ENCODE results near the gene NRL. TPM values are rescaled to one million over a fixed set of nuclear protein-coding genes. Genes with fewer than 3 reads are reported as not detected.

Gene NRL
- total RNA-seq, 1 experiment from 2014 or later: 2.3 TPM

DNA sequence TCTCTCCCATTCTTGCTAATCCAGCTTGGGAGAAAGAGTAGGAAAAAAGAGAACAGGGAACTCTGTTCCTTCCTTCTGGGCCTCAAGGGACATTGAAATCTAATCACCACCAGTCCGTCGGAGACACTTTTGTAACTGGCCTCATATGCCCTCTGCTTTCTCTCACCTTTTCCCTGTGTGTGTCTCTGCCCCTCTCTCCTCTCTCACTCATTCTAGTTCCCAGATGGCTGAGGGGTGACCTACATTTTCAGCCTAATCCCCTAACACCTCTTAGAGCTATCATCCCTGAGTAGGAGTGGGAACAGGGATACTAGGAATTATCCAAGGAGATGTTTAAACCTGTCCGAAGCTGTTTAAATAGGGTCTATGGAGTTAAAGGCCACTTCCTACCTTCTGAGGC lies 29.5 kb downstream of the NRL start:
- no peak for DNase-seq
- H3K36me3 ChIP-seq (ENCODE audit: low read depth): no peaks in the 10 kb centered on the region
- H3K27me3 ChIP-seq (ENCODE audit: insufficient read depth, low read depth): no peaks in the 10 kb centered on the region
- H3K4me2 ChIP-seq: no peak overlapping the region
- no TSS peak for BruUV-seq (replicated peaks)
- ChIA-PET CTCF (no interaction called here), POLR2A (ENCODE audit: unreplicated experiment) (no interaction called here)
- H3K79me2 ChIP-seq (ENCODE audit: low read depth): no peaks in the 10 kb centered on the region
- no peaks in the 10 kb centered on the region for H3K9me2 ChIP-seq (ENCODE audit: insufficient read depth)
- H3K4me1 ChIP-seq (replicated peaks; ENCODE audit: insufficient read depth): peaks cover 10% of the 10 kb centered on the region; the same call in 1 of the 2 replicates
- intact Hi-C loops (cut with micrococcal nuclease; ENCODE audit: unreplicated experiment): no loop called here
- H2AFZ ChIP-seq: no peak overlapping the region
- no peak overlapping the region for H3K27ac ChIP-seq
- H3F3A ChIP-seq (ENCODE audit: insufficient read depth, low read depth): no peaks in the 10 kb centered on the region
- no peaks in the 10 kb centered on the region for H3K9me3 ChIP-seq (ENCODE audit: insufficient read depth, low read depth)
- TF ChIP-seq CTCF (conservative IDR thresholded peaks at IDR 0.05) (no peak), EZH2 (IDR thresholded peaks at IDR 0.05; ENCODE audit: low read depth) (no peak)
- no peak overlapping the region for H3K4me3 ChIP-seq
- H4K20me1 ChIP-seq (ENCODE audit: insufficient read depth): no peaks in the 10 kb centered on the region

GRCh38 chr14:24084440-24084839 lies 30.3 kb downstream of the NRL start:
- CTCF ChIA-PET: no interaction called here

DNA sequence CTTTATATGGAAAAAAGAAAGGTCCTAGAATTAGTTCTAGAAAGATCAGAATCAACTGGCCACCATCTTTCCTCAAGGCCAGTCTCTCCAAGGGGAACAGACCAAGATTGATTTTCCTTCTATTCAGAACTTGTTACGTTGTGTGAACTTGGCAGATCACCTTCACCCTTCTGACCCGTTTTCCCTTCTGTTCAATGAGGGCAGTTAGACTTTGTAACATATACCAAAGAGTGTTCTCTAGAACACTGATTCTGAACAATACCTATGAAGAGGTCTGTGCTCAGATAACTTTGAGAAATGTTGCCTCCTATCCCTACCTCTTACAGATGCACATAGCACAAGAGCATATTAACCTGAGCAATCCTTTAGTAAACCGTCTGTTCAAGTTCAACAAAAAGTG lies 31.3 kb downstream of the NRL start:
- ChIA-PET POLR2A (ENCODE audit: unreplicated experiment) (no interaction called here), CTCF (no interaction called here)
- no peak for TF ChIP-seq EZH2 (IDR thresholded peaks at IDR 0.05; ENCODE audit: low read depth)
- no peak for TF ChIP-seq CTCF (conservative IDR thresholded peaks at IDR 0.05)
- H3K4me3 ChIP-seq: no peak overlapping the region
- H3K9me2 ChIP-seq (ENCODE audit: insufficient read depth): no peaks in the 10 kb centered on the region
- H3K9me3 ChIP-seq (ENCODE audit: insufficient read depth, low read depth): no peaks in the 10 kb centered on the region
- H3F3A ChIP-seq (ENCODE audit: insufficient read depth, low read depth): no peaks in the 10 kb centered on the region
- H3K4me1 ChIP-seq (replicated peaks; ENCODE audit: insufficient read depth): peaks cover 10% of the 10 kb centered on the region; the same call in 1 of the 2 replicates
- H3K79me2 ChIP-seq (ENCODE audit: low read depth): no peaks in the 10 kb centered on the region
- no peaks in the 10 kb centered on the region for H3K36me3 ChIP-seq (ENCODE audit: low read depth)
- no peak overlapping the region for H3K27ac ChIP-seq
- no peak overlapping the region for H2AFZ ChIP-seq
- no TSS peak for BruUV-seq (replicated peaks)
- no peaks in the 10 kb centered on the region for H3K27me3 ChIP-seq (ENCODE audit: insufficient read depth, low read depth)
- H3K4me2 ChIP-seq: no peak overlapping the region
- intact Hi-C loops (cut with micrococcal nuclease; ENCODE audit: unreplicated experiment): no loop called here
- H4K20me1 ChIP-seq (ENCODE audit: insufficient read depth): no peaks in the 10 kb centered on the region
- DNase-seq: no peak

More at GRCh38 chr14:24084440-24084839, 30.3 kb downstream of the NRL start:
- no peaks in the 10 kb centered on the region for H3F3A ChIP-seq (ENCODE audit: insufficient read depth, low read depth)
- no peaks in the 10 kb centered on the region for H3K36me3 ChIP-seq (ENCODE audit: low read depth)
- TF ChIP-seq CTCF (conservative IDR thresholded peaks at IDR 0.05): no peak
- no peak for TF ChIP-seq EZH2 (IDR thresholded peaks at IDR 0.05; ENCODE audit: low read depth)
- intact Hi-C loops (cut with micrococcal nuclease; ENCODE audit: unreplicated experiment): no loop called here
- no peaks in the 10 kb centered on the region for H3K79me2 ChIP-seq (ENCODE audit: low read depth)
- H3K27me3 ChIP-seq (ENCODE audit: insufficient read depth, low read depth): no peaks in the 10 kb centered on the region
- no peak overlapping the region for H3K4me2 ChIP-seq
- no peak overlapping the region for H2AFZ ChIP-seq
- H3K4me1 ChIP-seq (replicated peaks; ENCODE audit: insufficient read depth): peaks cover 10% of the 10 kb centered on the region; the same call in 1 of the 2 replicates
- no peaks in the 10 kb centered on the region for H3K9me3 ChIP-seq (ENCODE audit: insufficient read depth, low read depth)
- H4K20me1 ChIP-seq (ENCODE audit: insufficient read depth): no peaks in the 10 kb centered on the region
- no peak overlapping the region for H3K27ac ChIP-seq
- POLR2A ChIA-PET (ENCODE audit: unreplicated experiment): interaction anchor here (0.5 kb wide), 1 partner anchor 9 kb away, joined by 11 read pairs; no protein-coding TSS in a partner anchor
- no peak overlapping the region for H3K4me3 ChIP-seq
- DNase-seq: no peak
- BruUV-seq (replicated peaks): no TSS peak
- H3K9me2 ChIP-seq (ENCODE audit: insufficient read depth): no peaks in the 10 kb centered on the region

Measured in PC-9 (cell line).